ENCODE data around the gene KLHL10. TPM values are rescaled to one million over a fixed set of nuclear protein-coding genes. Genes with fewer than 3 reads are reported as not detected.

KLHL10 gene
- not detected for polyA plus RNA-seq (2012; ENCODE audit: insufficient read length, low read depth)

- TF ChIP-seq TAF1 (IDR thresholded peaks at IDR 0.05; ENCODE audit: borderline replicate concordance, insufficient read depth, low read length), result no peak
- no peak for TF ChIP-seq FOXP2 (optimal IDR thresholded peaks at IDR 0.05; ENCODE audit: borderline replicate concordance, extremely low read depth, extremely low read length, insufficient read depth)
- TF ChIP-seq POLR2AphosphoS5 (IDR thresholded peaks at IDR 0.05; ENCODE audit: low read depth, low read length), result no peak
- TF ChIP-seq SIN3A (IDR thresholded peaks at IDR 0.05; ENCODE audit: borderline replicate concordance, insufficient read depth, low read length), result no peak
- TF ChIP-seq, protein P1, sequence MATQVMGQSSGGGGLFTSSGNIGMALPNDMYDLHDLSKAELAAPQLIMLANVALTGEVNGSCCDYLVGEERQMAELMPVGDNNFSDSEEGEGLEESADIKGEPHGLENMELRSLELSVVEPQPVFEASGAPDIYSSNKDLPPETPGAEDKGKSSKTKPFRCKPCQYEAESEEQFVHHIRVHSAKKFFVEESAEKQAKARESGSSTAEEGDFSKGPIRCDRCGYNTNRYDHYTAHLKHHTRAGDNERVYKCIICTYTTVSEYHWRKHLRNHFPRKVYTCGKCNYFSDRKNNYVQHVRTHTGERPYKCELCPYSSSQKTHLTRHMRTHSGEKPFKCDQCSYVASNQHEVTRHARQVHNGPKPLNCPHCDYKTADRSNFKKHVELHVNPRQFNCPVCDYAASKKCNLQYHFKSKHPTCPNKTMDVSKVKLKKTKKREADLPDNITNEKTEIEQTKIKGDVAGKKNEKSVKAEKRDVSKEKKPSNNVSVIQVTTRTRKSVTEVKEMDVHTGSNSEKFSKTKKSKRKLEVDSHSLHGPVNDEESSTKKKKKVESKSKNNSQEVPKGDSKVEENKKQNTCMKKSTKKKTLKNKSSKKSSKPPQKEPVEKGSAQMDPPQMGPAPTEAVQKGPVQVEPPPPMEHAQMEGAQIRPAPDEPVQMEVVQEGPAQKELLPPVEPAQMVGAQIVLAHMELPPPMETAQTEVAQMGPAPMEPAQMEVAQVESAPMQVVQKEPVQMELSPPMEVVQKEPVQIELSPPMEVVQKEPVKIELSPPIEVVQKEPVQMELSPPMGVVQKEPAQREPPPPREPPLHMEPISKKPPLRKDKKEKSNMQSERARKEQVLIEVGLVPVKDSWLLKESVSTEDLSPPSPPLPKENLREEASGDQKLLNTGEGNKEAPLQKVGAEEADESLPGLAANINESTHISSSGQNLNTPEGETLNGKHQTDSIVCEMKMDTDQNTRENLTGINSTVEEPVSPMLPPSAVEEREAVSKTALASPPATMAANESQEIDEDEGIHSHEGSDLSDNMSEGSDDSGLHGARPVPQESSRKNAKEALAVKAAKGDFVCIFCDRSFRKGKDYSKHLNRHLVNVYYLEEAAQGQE (IDR thresholded peaks at IDR 0.05; ENCODE audit: insufficient read depth in 1 of 2, low read depth in 2 of 2, low read length in 2 of 2), result no peak
Measured at GRCh38 chr17:41837761-41838538, at the start of gene KLHL10. Gene KLHL10 (plus strand): TSS chr17:41837825. CDS start chr17:41837933, 108 bp downstream.

GRCh38 chr17:41792845-41793783, 44.5 kb upstream of the KLHL10 start:
- TF ChIP-seq SIN3A (IDR thresholded peaks at IDR 0.05; ENCODE audit: borderline replicate concordance, insufficient read depth, low read length) (no peak), POLR2AphosphoS5 (IDR thresholded peaks at IDR 0.05; ENCODE audit: low read depth, low read length) (no peak), FOXP2 (optimal IDR thresholded peaks at IDR 0.05; ENCODE audit: borderline replicate concordance, extremely low read depth, extremely low read length, insufficient read depth) (no peak)

GRCh38 chr17:41793784-41794539, 43.7 kb upstream of the KLHL10 start:
- TF ChIP-seq FOXP2 (optimal IDR thresholded peaks at IDR 0.05; ENCODE audit: borderline replicate concordance, extremely low read depth, extremely low read length, insufficient read depth) (no peak), POLR2AphosphoS5 (IDR thresholded peaks at IDR 0.05; ENCODE audit: low read depth, low read length) (no peak), SIN3A (IDR thresholded peaks at IDR 0.05; ENCODE audit: borderline replicate concordance, insufficient read depth, low read length) (no peak), TAF1 (IDR thresholded peaks at IDR 0.05; ENCODE audit: borderline replicate concordance, insufficient read depth, low read length) (no peak)
- TF ChIP-seq, protein P1 (IDR thresholded peaks at IDR 0.05; ENCODE audit: insufficient read depth in 1 of 2, low read depth in 2 of 2, low read length in 2 of 2), result no peak

DNA sequence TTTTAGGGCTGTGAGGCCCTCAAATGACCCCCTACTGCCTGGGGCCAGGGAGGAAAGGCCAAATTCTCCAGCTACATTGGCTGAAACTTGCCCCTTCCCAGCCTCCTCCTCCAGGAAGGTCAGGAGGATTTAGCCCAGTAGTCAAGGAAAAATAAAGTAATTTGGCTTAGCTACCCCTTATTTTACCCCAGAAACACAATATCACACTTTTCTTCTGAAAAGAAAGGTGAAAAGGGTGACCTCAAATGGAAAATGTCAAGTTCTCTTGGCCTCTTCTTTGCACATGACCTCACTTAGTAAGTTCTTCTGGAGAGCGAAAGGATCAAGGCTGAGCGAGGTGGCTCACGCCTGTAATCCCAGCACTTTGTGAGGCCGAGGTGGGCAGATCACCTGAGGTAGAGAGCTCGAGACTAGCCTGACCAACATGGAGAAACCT, 43.1 kb upstream of the KLHL10 start:
- TF ChIP-seq FOXP2 (optimal IDR thresholded peaks at IDR 0.05; ENCODE audit: borderline replicate concordance, extremely low read depth, extremely low read length, insufficient read depth) (no peak), TAF1 (IDR thresholded peaks at IDR 0.05; ENCODE audit: borderline replicate concordance, insufficient read depth, low read length) (no peak), POLR2AphosphoS5 (IDR thresholded peaks at IDR 0.05; ENCODE audit: low read depth, low read length) (no peak), SIN3A (IDR thresholded peaks at IDR 0.05; ENCODE audit: borderline replicate concordance, insufficient read depth, low read length) (no peak)
- TF ChIP-seq, protein P1 (IDR thresholded peaks at IDR 0.05; ENCODE audit: insufficient read depth in 1 of 2, low read depth in 2 of 2, low read length in 2 of 2), result no peak

Measured in PFSK-1 (cell line).